GM11168 (cell line): Measurements from ENCODE around the gene FAM98C.

Experiments used
- in situ Hi-C: fragments of 300-500 bp; cut with MboI; formaldehyde crosslinking; loops from one replicate; pipeline ENCODE4 v1.12.0; 2022; ENCODE audit warnings: low sequenced_read_pairs; ENCODE audit not compliant: unreplicated experiment

FAM98C gene

DNA sequence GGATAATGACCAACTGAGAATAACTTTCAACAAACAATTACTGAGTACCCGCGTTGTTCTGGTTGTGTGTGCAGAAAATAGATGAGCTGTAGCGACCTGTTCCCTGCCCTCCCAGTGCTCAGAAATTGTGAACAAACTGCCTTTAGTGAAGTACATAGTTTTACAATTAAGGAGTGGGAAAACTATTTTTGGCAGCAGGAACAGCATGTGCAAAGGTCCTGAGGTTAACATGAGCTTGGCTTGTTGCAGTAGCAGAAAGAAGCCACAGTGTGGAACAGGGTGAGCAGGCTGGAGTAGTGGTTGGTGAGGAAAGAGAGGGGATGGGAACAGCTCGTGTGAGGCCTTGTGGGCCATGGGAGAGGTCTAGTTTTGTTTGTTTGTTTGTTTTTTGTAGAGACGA lies 46.6 kb downstream of the FAM98C start:
- in situ Hi-C loops: no loop called here

DNA sequence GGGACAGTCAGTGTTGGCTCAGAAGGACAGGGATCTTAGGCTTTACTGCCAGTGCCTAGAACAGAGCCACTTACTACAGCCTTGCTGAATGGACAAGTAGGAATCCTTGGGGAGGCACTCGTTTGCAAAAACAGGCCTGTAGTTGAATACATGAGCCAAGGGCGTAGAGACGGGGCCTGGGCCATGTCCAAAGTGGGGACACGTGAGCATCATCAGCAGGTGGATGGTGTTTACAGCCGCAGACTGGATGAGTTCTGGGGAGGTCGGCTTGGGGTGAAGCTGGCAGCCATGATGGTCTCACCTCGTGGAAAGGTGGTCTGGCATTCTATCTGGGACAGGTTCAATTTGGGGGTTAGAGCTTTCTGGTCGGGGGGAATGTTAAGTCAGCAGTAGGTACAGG lies 48.1 kb downstream of the FAM98C start:
- in situ Hi-C loops: no loop called here

DNA sequence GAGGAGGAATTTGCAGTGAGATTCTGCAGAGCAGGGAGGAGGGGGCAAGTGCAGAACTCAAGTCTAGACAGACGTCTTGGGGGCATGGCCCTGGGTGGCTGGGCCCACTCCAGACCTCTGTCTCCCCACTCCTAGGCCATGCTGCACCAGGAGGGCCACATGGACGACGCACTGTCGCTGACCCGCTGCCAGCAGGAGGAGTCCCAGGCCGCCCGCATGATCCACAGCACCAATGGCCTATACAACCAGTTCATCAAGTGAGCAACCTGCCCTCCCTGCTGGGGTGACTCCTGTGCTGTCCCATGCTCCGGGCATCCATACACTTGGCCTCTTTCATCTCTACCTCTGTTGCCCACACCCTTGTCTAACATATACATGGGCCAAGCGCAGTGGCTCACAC lies 48.7 kb downstream of the FAM98C start:
- in situ Hi-C loops: no loop called here

DNA sequence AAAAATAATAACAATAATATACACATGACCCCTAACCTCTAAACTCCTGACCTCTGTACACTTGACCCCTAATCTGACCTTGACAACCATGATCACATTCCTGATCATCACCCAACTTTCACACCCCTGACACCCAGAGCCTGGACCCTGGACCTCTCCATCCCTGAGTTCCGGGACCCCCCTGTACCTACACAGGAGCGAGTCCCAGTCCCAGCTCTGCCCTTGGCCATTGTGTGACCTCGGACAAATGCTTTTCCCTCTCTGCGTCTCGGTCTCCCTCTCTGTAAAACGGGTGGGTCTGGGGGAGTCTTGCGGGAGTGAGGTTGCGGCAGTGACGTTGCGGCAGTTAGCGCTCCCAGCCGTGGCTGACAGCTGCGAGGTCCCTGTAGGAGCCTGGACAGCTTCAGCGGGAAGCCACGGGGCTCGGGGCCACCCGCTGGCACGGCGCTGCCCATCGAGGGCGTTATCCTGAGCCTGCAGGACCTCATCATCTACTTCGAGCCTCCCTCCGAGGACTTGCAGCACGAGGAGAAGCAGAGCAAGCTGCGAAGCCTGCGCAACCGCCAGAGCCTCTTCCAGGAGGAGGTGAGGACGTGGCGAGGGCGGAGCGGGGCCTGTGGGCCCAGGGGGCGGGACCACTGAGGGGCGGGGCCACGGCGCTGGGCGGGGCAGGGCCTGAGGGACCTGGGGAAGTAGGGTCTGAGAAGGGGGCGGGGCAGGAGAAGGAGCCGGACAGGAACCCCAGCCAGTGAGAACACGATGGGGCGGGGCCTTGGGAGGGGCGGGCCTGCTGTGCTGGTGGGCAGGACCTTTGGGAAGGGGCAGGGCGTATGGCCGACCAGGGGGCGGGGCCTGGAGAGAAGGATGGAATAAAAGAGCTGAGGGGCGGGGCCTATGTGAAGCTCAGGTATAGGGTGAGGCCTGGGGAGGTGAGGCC lies 49.8 kb downstream of the FAM98C start:
- in situ Hi-C loops: no loop called here

DNA sequence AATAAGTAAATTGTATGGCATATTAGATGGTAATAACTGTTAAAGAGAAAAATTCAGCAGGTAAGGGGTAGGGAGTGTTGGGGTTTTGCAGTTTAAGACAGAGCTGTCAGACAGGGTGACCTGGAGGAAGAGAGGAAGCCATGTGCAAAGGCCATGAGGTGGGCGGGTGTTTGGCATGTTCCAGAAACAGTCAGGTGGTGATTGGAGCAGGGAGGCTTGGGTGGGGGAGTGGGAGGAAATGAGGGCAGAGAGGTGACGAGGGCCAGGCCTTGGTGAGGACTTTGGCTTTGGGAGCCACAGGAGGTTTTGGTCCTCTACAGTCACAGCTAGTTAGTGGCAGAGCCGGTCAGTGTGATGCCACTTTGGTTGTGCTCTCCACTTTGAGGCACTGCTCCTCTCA lies 50.7 kb downstream of the FAM98C start:
- in situ Hi-C loops: no loop called here

DNA sequence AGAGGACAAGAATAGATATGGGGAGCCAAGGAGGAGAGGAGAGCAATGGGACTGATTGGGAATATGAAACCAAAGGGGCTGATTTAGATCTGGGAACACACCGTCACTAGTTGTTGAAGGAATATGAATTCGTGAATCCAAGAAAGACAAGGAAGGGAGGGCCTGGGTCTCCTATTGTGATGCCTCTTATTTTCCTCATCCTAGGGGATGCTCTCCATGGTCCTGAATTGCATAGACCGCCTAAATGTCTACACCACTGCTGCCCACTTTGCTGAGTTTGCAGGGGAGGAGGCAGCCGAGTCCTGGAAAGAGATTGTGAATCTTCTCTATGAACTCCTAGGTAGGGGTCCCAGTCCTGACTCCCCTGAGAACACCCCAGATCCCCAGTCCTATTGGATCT lies 52.1 kb downstream of the FAM98C start:
- in situ Hi-C loops: no loop called here

DNA sequence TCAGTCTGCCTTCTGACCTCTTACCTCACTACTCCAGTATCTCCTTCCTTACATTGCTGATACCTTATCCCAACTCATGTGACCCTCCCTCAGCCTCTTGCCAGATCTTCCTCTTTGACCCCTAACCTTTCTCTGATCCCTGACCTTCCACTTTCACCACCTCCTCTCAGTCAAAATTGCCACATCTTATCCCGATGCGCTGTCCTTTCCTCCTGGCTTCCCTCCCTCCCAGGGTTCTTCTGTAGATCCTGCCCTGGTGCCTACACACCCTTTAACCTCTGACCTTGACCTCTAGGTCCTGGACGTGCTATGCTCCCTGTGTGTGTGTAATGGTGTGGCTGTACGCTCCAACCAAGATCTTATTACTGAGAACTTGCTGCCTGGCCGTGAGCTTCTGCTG lies 54.3 kb downstream of the FAM98C start:
- in situ Hi-C loops: no loop called here

DNA sequence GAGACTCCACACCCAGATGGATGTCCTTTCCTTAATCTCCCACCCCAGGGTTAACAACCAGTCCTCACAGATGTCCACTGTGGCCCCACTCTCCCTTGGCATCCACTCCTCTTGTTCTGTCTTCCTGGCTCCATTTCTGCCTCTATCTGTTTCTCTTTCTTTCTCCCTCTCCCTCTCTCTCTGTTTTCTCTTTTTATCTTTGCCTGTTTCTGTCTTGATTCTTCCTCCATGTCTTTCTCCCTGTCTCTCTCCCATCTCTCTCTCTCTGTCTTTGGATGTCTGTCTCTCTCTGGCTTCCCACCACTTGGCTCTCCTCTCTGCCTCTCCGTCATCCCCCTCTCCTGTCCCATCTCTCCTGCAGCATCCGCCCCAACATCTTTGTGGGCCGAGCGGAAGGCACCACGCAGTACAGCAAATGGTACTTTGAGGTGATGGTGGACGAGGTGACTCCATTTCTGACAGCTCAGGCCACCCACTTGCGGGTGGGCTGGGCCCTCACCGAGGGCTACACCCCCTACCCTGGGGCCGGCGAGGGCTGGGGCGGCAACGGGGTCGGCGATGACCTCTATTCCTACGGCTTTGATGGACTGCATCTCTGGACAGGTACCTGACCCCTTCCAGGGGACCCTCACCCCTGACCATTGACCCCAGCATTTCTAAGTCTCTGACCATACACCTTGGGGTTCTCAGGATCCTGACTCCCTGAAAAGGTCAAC lies 55.0 kb downstream of the FAM98C start:
- in situ Hi-C loops: no loop called here
